GM15510 (cell line): ENCODE measurements around the gene UNK.
A peak's percentile ranks its signal among the peaks of the same experiment; 100 is the strongest.

Experiments used
- POLR2A ChIP-seq: IDR thresholded peaks from 3 replicates; pipeline ENCODE4 v1.6.1; 2011; ENCODE audit warnings: borderline replicate concordance; ENCODE audit not compliant: insufficient read length; ENCODE audit errors: extremely low read depth

Gene UNK

DNA sequence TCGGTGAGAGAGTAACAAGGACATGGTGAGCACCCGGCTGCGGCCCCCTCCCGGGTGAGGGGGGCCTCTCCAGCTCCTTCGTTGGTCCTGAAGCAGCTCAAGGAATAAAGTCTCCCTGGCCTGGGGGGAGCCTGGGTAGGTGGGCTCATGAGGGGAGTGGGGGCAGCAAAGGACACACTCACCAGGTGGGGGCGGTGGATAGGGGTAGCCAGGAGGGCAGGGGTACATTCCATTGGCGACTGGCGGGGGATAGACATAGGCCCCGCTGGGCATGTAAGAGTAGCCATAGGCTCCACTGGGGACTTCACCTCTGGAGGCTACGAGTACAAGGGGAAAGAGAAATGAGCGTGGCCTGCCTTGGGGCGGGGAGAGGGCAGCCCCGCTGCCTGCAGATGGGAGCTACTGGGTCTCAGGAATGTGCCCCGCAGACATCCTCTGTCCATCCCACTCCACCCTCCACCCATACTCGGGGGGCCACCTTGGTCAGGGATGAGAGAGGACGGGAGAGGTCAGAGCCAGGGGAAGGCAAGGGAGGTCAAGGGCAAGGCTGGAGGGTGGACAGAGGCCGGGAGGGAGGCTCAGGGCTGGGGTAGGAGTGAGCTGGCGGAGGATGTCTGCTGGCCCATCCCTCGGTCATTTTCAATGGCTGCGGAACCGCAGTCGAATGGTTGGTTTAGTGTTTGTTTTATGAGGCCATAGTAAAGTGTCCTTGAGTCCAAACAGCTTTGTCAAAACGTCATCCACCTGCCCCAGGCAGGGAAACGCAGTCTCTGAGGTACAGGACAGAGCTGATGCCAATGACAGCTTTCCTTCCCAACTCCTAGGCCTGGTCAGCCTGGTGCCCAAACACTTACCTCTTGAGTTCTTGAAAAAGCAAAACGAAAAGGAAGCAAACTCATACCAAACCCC lies 63.3 kb downstream of the UNK start:
- no peak for TF ChIP-seq POLR2A

DNA sequence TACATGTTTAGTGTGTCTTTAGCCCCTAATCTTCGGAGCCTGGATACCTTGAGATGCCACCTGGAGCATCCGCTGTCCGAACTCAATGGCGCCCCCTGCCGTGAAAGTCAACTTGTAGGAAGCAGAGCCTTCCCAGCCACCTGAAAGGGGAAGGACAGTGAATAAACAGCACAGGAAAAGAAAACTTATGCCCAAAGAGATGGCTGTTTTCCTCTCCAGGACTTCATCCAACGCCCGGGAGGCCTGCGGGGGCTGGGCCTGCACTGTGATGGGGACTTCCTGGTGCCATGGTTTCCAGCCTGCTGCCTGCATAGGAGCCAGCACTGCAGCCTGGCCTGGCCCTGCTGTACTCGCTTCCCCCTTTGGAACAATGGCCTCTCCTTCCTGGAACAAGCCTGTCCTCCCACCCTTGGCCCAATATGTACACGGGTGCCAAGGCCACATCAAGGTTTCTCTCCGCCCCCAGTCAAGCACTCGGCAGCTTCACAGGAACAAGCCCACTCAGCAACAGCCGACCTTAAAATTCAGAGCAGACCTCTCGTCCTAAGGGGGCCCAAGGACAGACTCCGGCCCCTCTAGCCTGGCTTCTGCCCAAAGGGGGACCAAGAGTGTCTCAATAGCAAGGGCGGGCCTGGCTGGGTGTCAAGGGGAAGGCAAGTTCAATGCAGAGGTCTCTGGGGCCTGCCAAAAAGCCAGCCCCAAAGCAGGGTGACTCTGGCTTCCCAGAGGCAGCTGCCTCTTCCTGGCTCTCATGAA lies 64.1 kb downstream of the UNK start:
- TF ChIP-seq POLR2A: no peak

DNA sequence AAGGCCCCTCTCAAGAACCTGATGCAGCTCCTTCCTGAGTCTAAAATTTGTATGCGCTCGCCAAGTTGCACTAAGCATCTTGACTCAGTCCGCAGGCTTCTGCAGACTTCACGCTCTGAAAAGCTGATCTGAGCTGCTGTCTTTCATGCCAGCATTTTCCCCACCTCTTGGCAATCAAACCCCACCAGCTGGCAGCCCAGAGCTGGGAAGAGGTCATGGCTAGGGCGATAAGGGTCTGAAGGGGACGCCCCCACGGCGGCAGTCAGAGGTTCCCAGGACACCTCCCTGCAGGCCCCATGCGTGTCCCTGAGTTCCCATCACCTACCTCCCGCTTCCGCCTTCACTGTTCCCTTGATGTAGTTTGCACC lies 64.7 kb downstream of the UNK start:
- TF ChIP-seq POLR2A: no peak

DNA sequence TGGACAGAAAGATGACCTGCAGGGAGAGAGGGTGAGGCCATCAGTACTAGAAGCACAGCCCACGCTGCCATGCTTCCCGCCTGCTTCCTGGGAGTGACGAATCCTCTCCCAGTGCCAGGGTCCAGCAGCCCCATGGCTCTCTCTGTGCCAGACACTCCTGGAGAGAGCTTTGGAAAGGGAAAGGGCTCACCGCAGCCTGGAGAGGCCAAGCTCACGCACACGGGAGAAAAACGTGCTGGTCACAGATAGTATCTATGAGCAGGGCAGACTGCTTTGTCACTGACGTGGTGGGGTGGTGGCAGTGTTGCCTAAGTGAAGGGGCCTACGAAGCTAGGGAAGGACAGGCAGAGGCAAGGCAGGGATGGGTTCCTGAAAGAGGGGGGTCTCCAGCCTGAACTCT lies 65.1 kb downstream of the UNK start:
- TF ChIP-seq POLR2A: no peak

DNA sequence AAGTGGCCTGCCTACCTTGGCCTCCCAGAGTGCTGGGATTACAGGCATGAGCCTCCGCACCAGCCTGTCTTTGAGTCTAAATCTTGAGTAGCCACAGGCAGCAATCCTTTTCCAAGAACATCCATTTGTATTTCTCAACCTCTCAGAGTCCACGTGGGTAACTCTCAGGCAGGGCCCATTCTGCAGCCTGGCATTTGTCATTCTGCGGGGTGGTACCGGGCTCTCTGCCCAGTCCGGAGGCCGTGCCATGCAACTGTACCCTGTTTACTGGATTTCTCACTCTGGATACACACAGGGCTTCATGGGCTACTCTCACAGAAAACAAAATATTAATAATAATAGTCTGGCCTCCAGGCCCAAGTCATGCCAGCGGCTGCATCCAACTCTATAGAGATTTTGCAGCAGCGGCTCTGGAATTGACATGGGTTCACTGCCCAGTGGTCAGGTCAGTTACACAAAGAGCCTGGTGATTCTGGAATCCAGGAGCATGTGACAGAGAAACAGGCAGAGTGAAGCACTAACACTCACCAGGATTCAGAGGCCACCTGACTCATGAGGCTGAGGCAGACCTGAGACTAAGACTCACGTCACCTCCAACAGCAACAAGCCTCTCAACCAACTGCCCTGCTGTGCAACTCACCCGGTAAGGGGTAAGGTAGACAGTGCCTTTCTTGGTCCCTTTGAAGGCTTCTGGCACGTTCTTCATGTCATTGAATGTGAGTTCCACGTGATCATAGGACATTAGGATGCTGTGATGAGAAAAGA lies 66.5 kb downstream of the UNK start:
- TF ChIP-seq POLR2A: no peak

DNA sequence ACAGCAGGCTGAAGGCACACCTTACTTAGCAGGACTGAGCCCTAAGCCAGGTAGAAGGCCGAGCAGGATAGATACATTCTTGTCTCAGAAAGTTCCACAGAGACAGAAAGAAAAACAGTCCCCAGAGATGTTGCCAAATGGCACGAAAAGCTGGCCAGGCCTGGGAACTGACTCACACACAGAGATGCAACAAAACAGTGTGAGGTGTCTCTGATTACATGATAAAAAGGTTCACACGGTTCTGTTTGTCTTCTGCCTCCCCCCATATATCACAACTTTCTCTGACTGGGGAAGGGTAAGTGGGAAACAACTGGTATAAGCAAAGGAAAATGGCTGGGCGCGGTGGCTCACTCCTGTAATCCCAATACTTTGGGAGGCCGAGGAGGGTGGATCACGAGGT lies 68.8 kb downstream of the UNK start:
- TF ChIP-seq POLR2A: no peak

DNA sequence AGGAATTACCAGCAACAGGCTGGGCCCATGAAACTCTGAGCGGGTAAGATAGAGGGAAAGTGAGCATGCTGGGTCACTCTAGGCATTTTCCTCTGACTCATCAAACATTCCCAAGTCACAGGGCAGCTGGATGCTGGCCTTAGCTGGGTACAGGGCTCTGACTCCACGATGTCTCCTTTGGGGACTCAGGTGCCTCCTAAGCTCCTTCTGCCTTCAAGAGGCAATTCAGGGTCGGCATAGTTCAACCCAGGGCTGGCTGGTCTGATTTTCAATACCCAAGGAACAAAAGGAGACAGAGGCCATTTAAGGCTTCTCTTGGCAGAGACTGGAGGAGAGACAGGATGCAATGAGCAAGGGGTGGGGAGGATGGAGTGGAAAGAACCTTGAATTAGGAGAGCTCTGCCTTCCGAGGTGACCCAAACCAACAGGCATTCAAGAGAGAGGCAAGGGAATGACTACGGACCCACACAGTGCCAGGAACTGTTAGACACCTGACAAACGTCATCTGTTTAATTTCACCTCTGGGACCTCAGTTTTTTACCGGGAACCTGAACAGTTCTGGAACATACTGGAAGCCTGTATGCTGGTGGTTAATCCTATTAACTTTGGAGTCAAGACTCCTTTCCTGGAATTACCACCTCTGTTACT lies 69.6 kb downstream of the UNK start:
- TF ChIP-seq POLR2A: no peak

DNA sequence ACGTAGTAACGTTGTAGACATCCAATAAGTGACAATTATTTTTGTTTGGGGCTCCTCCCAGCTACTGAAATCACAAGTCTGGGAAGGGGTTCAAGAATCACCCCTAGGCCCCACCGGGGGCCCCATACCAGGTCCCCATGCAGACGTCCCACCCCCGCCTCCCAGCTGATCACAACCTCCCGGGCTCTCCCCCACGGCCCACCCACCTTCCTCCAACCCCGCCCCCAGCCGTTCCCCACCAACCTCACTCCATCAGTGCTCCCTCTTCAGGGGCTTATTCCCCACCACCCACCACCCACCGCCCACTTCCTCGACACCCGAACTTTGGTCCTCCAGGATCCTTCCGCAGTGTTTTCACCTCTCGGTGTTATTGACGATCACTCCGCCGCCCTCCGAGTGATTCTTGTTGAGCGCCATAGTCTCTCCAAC lies 70.3 kb downstream of the UNK start:
- TF ChIP-seq POLR2A: no peak

DNA sequence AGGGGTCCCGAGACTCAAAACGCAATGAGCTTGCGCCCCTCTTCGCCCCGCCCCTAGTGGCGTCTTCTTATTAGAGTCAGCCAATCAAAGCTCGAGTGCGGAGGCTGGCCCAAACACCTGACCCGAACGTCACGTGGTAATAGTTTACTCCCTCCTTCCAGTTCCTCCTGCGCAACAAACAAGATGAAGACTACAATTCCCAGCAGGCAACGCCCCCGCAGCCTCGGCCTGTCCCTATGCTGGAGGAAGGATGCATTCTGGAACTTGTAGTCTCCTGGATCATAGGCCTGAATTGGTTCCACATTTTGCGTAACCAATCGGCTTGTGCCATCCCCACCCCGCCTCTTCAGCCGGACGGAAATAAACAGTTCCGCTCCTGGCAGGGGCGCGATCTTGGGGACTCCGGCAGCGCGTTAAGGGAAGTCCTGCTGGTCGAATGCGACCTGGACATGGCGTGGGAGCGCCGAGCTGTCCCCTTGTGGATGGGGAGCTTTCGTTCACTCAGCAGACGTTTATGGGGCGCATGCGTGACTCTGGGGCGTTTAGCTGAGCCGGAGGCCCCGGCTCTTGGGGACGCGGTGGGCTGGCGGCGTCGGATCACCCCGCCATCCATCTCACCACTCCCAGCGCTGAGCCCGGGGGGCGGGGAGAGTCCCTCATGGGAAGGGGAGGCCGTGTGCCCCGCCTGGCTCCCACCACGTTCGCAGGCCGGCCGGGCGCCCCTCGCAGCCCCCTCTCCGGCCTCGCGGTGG lies 70.9 kb downstream of the UNK start, which contains the start of gene WBP2:
WBP2 (minus strand) TSS at position 26 of the 752 bp plus-strand sequence. CDS start 38 bp downstream, outside the sequence.
- peak; percentile 92 for TF ChIP-seq POLR2A

DNA sequence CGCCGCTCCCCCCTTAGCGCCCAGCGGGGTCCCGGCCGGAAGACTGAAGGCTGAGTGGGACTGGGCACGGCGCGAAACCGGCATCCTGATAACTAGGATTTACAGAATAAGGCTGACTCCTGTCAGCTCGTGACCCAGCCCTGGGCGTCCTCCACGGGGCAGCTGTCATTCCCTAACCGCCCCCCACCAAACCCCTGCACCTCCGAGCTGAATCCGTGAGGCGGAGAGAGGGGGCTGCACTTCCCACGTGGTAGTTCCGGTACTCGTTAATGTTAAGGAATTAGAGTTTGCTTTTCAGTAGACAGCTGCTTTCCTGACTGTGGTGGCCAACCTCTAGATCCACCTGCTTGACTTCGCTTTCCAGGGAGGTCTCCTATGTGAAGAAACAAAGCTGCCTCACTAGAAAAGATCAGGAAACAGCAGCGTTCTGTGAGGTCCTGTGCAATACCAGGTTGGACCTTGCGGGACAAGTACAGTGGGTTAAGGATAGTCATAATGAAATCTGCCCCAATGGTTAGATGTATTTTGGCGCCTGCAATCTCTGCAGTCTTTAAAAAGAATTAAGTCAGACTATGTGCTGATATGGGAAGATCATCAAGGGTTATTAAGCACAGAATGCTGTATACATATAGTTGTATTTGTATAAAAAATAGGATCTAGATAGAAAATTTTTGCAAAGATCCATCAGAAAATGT lies 71.6 kb downstream of the UNK start:
- TF ChIP-seq POLR2A: no peak

DNA sequence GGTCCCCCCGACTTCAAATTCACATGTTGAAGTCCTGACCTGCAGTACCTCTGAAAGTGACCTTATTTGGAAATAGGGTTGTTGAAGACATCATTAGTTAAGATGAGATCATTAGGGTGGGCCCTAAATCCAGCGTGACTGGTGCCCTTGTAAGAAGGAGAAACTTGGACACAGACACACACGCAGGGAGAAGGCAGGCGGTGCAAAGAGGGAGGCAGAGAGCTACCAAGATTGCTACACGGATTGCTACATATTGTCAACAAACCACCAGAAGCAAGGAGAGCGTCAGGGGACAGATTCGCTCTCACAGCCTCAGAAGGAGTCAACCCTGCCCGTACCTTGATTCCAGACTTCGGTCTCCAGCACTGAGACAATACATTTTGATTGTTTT lies 77.3 kb downstream of the UNK start:
- TF ChIP-seq POLR2A: no peak

DNA sequence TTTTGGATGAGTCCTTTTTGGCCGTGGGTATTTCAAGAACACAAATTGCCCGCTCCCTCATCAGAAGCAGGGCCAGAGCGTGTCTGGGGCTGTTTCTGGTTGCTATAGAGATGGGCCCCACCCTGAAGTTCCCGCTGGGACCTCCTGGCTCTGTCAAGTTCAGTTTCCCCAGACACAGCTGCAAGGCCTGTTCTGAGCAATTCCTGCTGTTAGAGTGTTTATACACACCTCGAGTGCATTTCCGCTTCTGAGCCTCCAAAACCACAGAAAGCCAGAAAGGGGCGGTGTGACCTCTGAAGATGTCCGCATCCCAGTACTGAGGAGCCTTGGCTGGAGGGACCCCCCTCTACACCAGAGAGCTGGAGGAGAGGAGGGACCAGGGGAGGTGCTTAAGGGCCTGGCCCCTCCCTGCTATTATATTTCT lies 79.9 kb downstream of the UNK start:
- TF ChIP-seq POLR2A: no peak
